Kidney glomerular epithelial cell (primary cell): ENCODE data around the gene VCX2.
"Not testable (repeated sequence)": the region's sequence is repeated elsewhere in the genome, so short reads cannot be mapped to it uniquely, and the experiment has no call there.

ENCODE experiments used
- DNase-seq: peaks from one replicate; lab custom pipeline; 2025; lab: John Stamatoyannopoulos, UW

Gene VCX2

GRCh38 chrX:8171169-8171568 lies at the start of gene VCX2:
VCX2 (minus strand) TSS chrX:8171267; CDS start chrX:8170643, 624 bp downstream.
- DNase-seq, result not testable (repeated sequence)

GRCh38 chrX:8204943-8205342 lies 33.9 kb upstream of the VCX2 start:
- DNase-seq, result no peak

- DNase-seq, result no peak
These were observed 33.3 kb upstream of the VCX2 start for GRCh38 chrX:8204169-8204935.

GRCh38 chrX:8201896-8202331 lies 30.8 kb upstream of the VCX2 start:
- no peak for DNase-seq

- no peak for DNase-seq
These were observed 25.7 kb upstream of the VCX2 start for GRCh38 chrX:8196776-8197175.

GRCh38 chrX:8194216-8194615 lies 23.1 kb upstream of the VCX2 start:
- no peak for DNase-seq

- DNase-seq, result no peak
These were observed 21.2 kb upstream of the VCX2 start for GRCh38 chrX:8192276-8192675.

GRCh38 chrX:8191022-8191421 lies 20.0 kb upstream of the VCX2 start:
- peak; percentile 43 for DNase-seq

- no peak for DNase-seq
These were observed 19.3 kb upstream of the VCX2 start for GRCh38 chrX:8190341-8190830.

- DNase-seq, result no peak
These were observed 18.2 kb upstream of the VCX2 start for GRCh38 chrX:8189096-8189830.

GRCh38 chrX:8183346-8183745 lies 12.3 kb upstream of the VCX2 start:
- no peak for DNase-seq

- DNase-seq, result no peak
These were observed 8.6 kb upstream of the VCX2 start for GRCh38 chrX:8179656-8180055.

- DNase-seq, result not testable (repeated sequence)
These were observed 17.1 kb downstream of the VCX2 start for GRCh38 chrX:8154011-8154410.

- no peak for DNase-seq
These were observed 23.8 kb downstream of the VCX2 start for GRCh38 chrX:8147226-8147625.

GRCh38 chrX:8144925-8145324 lies 26.1 kb downstream of the VCX2 start:
- no peak for DNase-seq

- no peak for DNase-seq
These were observed 29.2 kb downstream of the VCX2 start for GRCh38 chrX:8141896-8142295.

GRCh38 chrX:8140986-8141744 lies 29.9 kb downstream of the VCX2 start:
- no peak for DNase-seq

- DNase-seq, result peak; percentile 12
These were observed 31.4 kb downstream of the VCX2 start for GRCh38 chrX:8139716-8140115.

GRCh38 chrX:8138252-8138651 lies 32.8 kb downstream of the VCX2 start:
- no peak for DNase-seq

GRCh38 chrX:8126648-8127047 lies 44.4 kb downstream of the VCX2 start:
- DNase-seq, result no peak

GRCh38 chrX:8126092-8126491 lies 45.0 kb downstream of the VCX2 start:
- DNase-seq, result no peak

GRCh38 chrX:8125566-8125965 lies 45.5 kb downstream of the VCX2 start:
- no peak for DNase-seq
